Activated naive CD4-positive, alpha-beta T cell (primary cell): ENCODE results near the gene NHLRC3.
"Not testable (repeated sequence)": the region's sequence is repeated elsewhere in the genome, so short reads cannot be mapped to it uniquely, and the experiment has no call there.

Experiments used
- DNase-seq, 4 experiments: peaks; one replicate each; lab custom pipeline; 2025; lab: John Stamatoyannopoulos, UW

The NHLRC3 gene, protein sequence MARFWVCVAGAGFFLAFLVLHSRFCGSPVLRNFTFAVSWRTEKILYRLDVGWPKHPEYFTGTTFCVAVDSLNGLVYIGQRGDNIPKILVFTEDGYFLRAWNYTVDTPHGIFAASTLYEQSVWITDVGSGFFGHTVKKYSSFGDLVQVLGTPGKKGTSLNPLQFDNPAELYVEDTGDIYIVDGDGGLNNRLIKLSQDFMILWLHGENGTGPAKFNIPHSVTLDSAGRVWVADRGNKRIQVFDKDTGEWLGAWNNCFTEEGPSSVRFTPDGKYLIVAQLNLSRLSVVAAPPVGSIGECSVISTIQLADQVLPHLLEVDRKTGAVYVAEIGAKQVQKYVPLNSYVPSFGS

GRCh38 chr13:39037880-39038568 lies at the start of gene NHLRC3, which contains the start of gene PROSER1:
NHLRC3 (plus strand) TSS chr13:39038456; CDS start chr13:39038640, 184 bp downstream.
PROSER1 (minus strand) TSS chr13:39038089; CDS start chr13:39037242, 847 bp downstream.
- DNase-seq, result peak; percentile 33 to 66 (median 46)

- DNase-seq, result no peak
Measured at GRCh38 chr13:38990693-38991092, 47.6 kb upstream of the NHLRC3 start, which contains the start of gene STOML3. STOML3 (minus strand) TSS chr13:38990831; CDS start chr13:38990721, 110 bp downstream.

DNA sequence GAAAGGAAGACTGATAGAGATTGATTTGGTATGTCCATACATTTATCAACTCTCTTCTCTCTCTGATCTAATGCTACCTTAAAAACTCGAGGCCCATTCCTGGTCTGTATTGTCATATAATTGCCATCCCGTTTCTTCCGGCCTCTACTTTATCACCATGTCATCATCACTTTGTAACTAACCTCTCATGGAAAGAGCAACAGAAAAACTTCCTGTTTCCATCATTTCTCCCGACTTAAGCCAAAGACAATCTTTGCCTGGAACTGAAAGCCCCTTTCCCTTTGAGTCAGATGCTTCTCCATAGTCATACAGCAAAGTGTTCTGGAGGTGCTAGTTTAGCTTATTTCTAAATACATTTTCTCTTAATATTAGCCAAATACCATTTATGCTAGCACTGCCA lies 44.9 kb upstream of the NHLRC3 start:
- DNase-seq, result no peak

DNA sequence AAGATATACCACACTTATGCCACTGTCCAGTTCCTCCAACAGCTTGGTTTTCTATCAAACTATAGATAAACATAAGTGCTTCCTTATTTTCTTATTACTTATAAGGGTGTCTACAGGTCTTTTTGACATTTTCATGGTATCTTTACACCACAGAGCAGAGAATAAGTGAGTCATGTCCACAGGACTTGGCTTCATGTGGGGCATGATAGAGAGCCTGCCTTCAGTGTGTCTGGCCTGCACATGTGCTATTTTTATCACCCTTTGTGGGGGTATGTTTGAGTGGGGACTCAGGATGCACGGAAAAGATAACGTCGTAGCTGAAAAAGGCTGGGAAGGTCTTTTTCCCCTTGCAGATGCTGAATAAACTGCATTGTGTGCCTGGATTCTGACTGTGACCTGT lies 39.5 kb upstream of the NHLRC3 start:
- no peak for DNase-seq

- DNase-seq, result not testable (repeated sequence)
Measured at GRCh38 chr13:39006371-39007111, 31.7 kb upstream of the NHLRC3 start.

DNA sequence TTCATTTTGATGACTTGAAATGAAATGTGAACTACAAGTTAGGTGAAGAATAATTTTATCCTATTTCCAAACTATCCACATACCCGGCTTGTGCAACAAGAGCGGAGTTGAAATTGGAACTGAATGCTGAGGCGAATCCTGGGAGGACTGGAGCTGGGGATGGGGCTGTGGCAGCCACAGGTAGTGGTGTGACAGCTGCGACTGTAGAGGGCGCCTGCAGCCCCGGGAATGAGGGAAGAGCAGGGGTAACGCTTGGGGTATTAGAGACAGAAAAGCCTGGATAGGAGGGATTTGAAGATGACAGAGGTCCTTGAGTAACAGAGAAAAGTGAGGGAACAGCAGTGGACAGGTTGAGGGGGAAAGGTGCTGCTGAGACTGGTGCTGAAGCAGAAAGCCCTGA lies 25.6 kb upstream of the NHLRC3 start:
- DNase-seq, result no peak

DNA sequence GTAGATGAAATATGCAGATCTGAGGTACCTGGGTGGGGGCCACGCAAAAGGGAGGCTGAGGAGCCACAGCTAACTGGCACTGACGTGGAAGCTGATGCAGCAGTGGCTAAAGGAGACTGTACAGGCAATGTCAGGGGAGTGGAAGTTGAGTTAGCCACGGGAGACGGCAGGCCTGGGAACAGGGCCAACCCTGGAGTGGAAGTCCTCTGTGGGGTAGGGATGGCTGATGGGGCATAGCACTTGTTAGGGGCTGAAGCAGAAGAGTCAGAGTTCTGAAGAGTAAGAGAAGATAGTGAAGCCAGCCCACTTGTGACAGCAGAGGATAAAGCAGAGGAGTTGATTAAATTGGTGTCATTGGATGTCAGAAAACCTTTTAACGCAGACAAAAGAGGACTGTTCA lies 24.8 kb upstream of the NHLRC3 start:
- DNase-seq, result no peak

DNA sequence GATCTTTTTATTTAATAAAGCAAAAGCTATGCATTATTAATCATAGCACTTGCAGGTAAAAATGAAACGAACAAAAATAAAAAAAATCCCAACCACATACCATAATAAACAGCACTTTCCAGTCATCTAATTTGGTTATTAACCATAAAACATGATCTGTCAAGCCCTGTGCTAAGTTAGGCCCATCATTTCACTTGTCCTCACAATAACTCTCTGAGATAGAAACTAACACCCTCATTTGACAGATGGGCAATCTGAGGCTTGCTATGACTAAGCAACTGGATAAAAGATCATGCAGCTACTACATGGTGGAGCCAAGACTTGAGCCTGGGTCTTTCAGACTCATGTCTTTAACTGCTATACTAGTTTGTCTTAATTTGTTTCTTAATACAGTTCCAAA lies 22.2 kb upstream of the NHLRC3 start:
- no peak for DNase-seq

GRCh38 chr13:39016787-39017186 lies 21.5 kb upstream of the NHLRC3 start:
- DNase-seq, result no peak

DNA sequence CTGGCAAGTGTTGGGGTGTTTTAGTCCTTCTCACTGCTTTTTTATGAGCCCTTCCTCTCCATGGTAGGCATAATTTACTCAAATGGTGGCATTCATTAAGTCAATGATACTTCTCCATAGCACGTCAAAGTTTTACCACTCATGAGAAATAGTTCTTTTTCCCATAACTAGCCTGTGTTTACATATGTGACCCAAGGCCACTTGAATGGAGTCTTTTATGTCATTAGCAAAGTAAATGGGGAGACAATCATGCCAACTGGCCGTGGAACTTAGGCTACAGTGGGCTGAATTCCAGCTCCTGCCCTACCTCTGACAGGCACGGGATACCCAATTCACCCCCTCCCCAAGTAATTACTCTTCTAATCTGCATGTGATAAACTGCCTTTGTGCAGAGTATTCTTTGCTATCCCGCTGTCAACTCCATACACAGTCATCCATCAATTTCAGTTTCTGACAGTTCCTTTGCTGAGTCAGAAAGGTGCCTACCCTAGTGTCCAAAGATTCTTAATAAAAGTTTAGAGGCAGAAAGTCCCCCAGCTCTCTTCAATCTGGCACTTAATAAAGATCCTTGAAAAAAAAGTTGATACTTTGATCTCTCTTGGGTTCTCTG lies 17.3 kb upstream of the NHLRC3 start:
- DNase-seq, result no peak

DNA sequence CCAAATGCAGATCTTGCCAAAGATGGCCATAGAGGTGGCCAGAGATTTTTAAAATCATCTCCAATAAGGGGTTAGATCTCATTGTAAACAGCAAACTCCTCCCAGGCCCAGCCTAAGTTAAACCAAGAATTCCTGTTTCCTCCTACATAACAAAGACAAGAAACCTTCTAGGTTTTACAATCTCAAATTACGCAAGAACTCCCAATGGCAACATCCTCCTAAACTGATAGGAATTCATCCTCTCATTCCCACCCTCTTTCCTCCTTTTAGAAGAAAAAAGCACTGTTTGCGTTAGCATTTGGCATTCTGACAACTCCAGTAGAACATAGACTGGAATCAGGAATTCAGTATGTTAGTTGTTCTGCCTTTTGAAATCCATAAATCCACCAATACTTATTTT lies 14.9 kb upstream of the NHLRC3 start:
- DNase-seq, result no peak

DNA sequence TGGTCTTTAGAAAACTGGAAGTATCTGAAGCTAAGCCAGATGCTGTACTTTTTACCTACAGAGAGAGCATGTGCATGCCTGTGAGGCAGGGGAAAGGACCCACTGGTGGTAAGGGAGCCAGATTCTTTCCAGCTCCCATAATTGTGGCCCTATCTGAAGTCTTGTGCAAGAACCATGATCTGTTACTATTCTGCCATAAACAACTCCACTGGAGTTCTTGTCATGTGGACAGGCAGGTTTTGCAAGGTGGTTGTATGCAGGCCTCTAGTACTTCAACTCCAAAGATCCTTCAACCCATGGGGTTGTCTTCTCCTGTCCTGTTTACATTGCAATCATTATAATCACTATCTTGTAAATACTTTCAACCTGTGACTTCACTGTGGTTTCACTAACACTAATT lies 14.5 kb upstream of the NHLRC3 start:
- no peak for DNase-seq

GRCh38 chr13:39025433-39025839 lies 12.8 kb upstream of the NHLRC3 start:
- DNase-seq, result no peak

- DNase-seq, result no peak
Measured at GRCh38 chr13:39032150-39032549, 6.1 kb upstream of the NHLRC3 start.

DNA sequence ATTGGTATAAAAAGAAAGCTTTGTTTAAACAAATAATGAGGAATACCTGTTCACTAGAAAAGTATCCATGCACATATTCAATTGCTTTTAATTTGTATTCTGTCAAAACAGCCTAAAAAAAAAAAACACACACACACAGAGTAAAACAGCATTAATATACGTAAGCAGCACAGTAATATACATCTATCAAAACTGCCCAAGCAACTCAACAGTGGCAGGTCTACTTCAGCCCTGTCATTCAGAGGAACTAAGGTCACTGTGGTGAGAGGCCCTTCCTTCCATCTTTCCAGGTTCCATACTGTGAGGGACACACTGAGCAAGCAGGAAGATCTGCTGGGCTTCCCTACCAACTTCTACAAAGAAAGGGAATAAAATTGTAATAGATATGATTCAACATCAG lies 4.2 kb upstream of the NHLRC3 start:
- no peak for DNase-seq

DNA sequence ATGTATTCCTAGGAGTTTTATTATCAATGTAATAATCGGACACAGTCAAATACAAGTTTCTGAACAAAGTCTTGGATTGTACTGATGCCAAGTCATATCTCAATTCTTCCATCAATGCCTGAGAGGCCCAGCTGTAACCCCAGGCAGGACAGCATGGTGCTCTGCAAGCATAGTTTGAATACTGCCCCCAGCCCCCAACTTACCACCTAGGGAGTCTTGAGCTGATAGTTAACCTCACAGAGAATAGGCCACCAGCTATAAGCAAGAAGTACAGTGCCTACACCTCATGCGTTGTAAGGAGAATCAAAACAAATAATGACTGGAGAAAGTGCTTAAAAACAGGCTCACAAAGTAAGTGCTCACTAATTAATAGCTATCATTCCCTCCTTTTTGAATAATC lies 3.1 kb upstream of the NHLRC3 start:
- no peak for DNase-seq

- no peak for DNase-seq
Measured at GRCh38 chr13:39035799-39036198, 2.5 kb upstream of the NHLRC3 start.

GRCh38 chr13:39036212-39036611 lies 2.0 kb upstream of the NHLRC3 start:
- DNase-seq, result no peak

- DNase-seq, result peak in 1 of 4 experiments; percentile 31
Measured at GRCh38 chr13:39037410-39037879, 811 bp upstream of the NHLRC3 start.

DNA sequence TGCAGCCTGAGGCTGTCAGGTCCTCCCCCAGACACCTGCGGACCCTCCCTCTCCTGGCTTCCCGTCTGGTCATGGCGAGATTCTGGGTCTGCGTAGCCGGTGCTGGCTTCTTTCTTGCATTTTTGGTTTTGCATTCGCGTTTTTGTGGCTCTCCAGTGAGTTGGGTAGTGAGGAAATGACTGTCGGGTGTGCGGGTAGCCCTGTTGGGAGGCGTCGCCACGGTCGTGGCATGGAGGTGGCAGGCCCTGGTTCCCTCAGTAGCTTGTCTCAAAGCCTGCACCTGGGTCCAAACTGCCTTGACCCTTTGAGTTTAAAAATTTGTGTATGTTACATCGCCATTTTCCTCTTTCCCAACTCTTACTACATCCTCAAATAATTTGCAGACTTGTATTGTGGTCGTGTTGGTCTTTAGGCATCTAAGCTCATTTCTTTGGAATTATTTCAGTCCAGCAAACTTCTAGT lies 344 bp downstream of the NHLRC3 start:
- DNase-seq, result peak in 1 of 4 experiments; percentile 51

GRCh38 chr13:39039041-39039440 lies 785 bp downstream of the NHLRC3 start:
- DNase-seq, result no peak

- no peak for DNase-seq
Measured at GRCh38 chr13:39040206-39040605, 1.9 kb downstream of the NHLRC3 start.
